ENCODE measurements around the gene TOMM22.

DNA sequence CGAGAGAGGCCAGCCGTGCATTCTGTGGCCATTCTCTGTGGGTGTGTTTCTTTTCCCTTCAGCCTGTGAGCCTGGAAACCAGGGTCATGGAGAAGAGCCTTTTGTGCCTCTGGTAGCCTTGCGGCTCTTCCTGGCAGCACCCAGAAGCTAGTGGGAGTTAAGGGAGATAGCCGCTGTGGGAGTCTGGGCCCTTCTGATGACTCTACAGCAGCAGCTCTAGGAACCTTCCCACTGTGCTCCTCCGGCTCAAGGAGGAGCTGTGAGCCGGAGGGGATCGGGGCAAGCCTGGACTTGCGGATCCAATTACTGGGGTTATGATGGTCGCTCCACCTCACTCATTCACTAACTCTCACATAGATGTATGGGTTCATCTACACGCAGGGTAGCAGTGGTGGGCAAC, 34.5 kb downstream of the TOMM22 start:
- TF ChIP-seq POLR2A (IDR thresholded peaks at IDR 0.05; ENCODE audit: low read depth, low read length) (no peak), EZH2 (IDR thresholded peaks at IDR 0.05; ENCODE audit: borderline replicate concordance, low read depth, low read length, severe bottlenecking) (no peak), FOS (IDR thresholded peaks at IDR 0.05; ENCODE audit: borderline replicate concordance, insufficient read depth, low read length) (no peak), POLR2AphosphoS5 (IDR thresholded peaks at IDR 0.05; ENCODE audit: insufficient read depth, low read depth, low read length) (no peak), MYC (IDR thresholded peaks at IDR 0.05; ENCODE audit: low read depth, low read length) (no peak), JUN (IDR thresholded peaks at IDR 0.05; ENCODE audit: borderline replicate concordance, insufficient read depth, insufficient read length, low read depth) (no peak), GATA2 (IDR thresholded peaks at IDR 0.05; ENCODE audit: insufficient read depth, insufficient read length, low read depth, low read length) (no peak)
- TF ChIP-seq, protein P1, sequence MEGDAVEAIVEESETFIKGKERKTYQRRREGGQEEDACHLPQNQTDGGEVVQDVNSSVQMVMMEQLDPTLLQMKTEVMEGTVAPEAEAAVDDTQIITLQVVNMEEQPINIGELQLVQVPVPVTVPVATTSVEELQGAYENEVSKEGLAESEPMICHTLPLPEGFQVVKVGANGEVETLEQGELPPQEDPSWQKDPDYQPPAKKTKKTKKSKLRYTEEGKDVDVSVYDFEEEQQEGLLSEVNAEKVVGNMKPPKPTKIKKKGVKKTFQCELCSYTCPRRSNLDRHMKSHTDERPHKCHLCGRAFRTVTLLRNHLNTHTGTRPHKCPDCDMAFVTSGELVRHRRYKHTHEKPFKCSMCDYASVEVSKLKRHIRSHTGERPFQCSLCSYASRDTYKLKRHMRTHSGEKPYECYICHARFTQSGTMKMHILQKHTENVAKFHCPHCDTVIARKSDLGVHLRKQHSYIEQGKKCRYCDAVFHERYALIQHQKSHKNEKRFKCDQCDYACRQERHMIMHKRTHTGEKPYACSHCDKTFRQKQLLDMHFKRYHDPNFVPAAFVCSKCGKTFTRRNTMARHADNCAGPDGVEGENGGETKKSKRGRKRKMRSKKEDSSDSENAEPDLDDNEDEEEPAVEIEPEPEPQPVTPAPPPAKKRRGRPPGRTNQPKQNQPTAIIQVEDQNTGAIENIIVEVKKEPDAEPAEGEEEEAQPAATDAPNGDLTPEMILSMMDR (IDR thresholded peaks at IDR 0.05; ENCODE audit: extremely low read depth in 1 of 2, insufficient read depth in 1 of 2, low read depth in 1 of 2, low read length in 2 of 2): no peak
- TF ChIP-seq, protein P2, sequence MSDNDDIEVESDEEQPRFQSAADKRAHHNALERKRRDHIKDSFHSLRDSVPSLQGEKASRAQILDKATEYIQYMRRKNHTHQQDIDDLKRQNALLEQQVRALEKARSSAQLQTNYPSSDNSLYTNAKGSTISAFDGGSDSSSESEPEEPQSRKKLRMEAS (IDR thresholded peaks at IDR 0.05; ENCODE audit: insufficient read depth, insufficient read length): no peak

Data from endothelial cell of umbilical vein (primary cell).